Germinal center (tissue), 1 donor: Measurements from ENCODE around the gene GGACT.
A peak's percentile ranks its signal among the peaks of the same experiment; 100 is the strongest.

Experiments
- DNase-seq: peaks from one replicate; pipeline ENCODE4 v3.0.0; 2012; ENCODE audit warnings: mixed read lengths, low spot score

The GGACT gene

GRCh38 chr13:100547791-100548201 is 40.8 kb downstream of the GGACT start:
- no peak for DNase-seq

- no peak for DNase-seq
Observed at GRCh38 chr13:100546713-100547405, 41.7 kb downstream of the GGACT start.

- no peak for DNase-seq
Observed at GRCh38 chr13:100545684-100546061, 42.9 kb downstream of the GGACT start.

GRCh38 chr13:100544866-100545683 is 43.5 kb downstream of the GGACT start:
- DNase-seq: no peak

- DNase-seq: no peak
Observed at GRCh38 chr13:100543872-100544602, 44.6 kb downstream of the GGACT start.

- peak; percentile 57 for DNase-seq
Observed at GRCh38 chr13:100542826-100543156, 45.8 kb downstream of the GGACT start.

- no peak for DNase-seq
Observed at GRCh38 chr13:100541897-100542825, 46.4 kb downstream of the GGACT start.

GRCh38 chr13:100540621-100541020 is 48.0 kb downstream of the GGACT start:
- no peak for DNase-seq

- no peak for DNase-seq
Observed at GRCh38 chr13:100537951-100538462, 50.6 kb downstream of the GGACT start.

GRCh38 chr13:100537486-100537885 is 51.1 kb downstream of the GGACT start:
- no peak for DNase-seq

- DNase-seq: no peak
Observed at GRCh38 chr13:100536643-100537180, 51.9 kb downstream of the GGACT start.

GRCh38 chr13:100535426-100536135 is 53.0 kb downstream of the GGACT start:
- DNase-seq: no peak

- no peak for DNase-seq
Observed at GRCh38 chr13:100534911-100535310, 53.7 kb downstream of the GGACT start.

- DNase-seq: no peak
Observed at GRCh38 chr13:100534147-100534843, 54.3 kb downstream of the GGACT start.

GRCh38 chr13:100533588-100534041 is 55.0 kb downstream of the GGACT start:
- no peak for DNase-seq

- DNase-seq: no peak
Observed at GRCh38 chr13:100532836-100533435, 55.7 kb downstream of the GGACT start.

- DNase-seq: no peak
Observed at GRCh38 chr13:100532090-100532766, 56.4 kb downstream of the GGACT start.

GRCh38 chr13:100530671-100531213 is 57.8 kb downstream of the GGACT start:
- no peak for DNase-seq
